GM15510 (cell line): ENCODE results near the gene SAMD8.

Source experiments
- POLR2A ChIP-seq: IDR thresholded peaks from 3 replicates; pipeline ENCODE4 v1.6.1; 2011; ENCODE audit warnings: borderline replicate concordance; ENCODE audit not compliant: insufficient read length; ENCODE audit errors: extremely low read depth

The SAMD8 gene

GRCh38 chr10:75110006-75110632 is 1.3 kb upstream of the SAMD8 start:
- no peak for TF ChIP-seq POLR2A

GRCh38 chr10:75111907-75112679 is 637 bp downstream of the SAMD8 start:
- no peak for TF ChIP-seq POLR2A

DNA sequence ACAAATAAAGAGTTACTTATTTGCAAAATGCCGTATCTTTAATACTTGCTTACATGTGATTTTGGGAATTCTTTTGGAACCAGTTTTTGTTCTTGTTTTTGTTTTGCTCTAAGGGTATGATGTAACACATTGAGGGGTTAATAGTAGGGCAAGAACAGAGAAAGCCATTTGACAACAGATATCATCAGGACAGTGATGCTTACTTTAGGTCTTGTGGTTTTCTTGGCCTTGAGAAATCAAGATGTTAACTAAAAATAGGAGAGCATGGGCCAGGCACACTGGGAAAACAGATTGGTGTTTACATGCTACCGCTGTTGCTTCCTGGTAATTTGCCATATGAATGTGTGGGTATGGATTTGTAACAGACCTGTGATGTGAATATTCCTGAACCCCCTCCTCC is 3.7 kb downstream of the SAMD8 start:
- no peak for TF ChIP-seq POLR2A

GRCh38 chr10:75117995-75118394 is 6.5 kb downstream of the SAMD8 start:
- no peak for TF ChIP-seq POLR2A

DNA sequence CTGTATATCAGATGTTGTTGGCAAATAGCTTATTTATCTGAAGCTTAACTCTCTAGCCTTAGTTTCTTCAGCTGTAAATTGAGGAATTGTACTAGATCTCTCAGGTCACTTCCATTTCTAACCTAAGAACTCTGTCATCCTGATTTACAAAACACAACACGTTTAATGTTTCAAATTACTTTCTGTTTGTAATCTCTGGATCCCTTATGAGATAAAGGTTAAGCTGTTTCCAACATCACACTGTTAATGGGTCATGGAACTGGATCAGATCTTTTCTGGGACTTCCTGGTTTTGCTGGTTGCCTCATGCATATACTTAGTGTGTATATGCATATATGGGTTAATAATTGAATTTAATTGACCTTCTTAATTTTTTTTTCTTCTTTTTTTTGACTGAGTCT is 9.9 kb downstream of the SAMD8 start:
- no peak for TF ChIP-seq POLR2A

GRCh38 chr10:75122505-75122904 is 11.0 kb downstream of the SAMD8 start:
- TF ChIP-seq POLR2A, result no peak

DNA sequence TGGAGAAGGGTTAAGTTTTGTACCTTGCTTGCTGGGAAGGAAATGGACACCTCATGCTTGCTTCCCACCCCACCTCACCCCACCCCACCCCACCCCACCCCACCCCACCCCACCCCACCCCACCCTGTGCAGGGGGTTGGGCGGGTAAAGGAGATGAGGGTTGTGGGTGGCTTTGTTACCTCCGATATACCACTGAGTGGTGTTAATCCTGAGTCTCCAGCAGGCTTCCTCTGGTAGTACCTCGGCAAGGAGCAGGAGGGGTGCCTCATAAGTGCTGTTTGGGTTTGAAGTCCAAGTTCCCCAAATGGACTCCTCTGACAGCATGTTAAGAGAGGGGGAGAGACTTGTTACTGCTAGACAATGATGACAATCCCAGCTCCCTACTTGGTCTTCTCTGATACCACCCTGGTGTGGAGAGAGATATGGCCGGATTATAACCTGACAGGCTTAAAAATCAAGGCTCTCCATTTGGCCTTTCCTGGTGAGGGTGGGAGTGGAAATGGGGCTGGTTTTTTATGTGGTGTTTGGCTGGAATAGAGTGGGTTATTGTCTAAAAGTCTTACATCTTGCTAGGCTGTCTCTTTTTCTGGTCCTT is 11.7 kb downstream of the SAMD8 start:
- no peak for TF ChIP-seq POLR2A

DNA sequence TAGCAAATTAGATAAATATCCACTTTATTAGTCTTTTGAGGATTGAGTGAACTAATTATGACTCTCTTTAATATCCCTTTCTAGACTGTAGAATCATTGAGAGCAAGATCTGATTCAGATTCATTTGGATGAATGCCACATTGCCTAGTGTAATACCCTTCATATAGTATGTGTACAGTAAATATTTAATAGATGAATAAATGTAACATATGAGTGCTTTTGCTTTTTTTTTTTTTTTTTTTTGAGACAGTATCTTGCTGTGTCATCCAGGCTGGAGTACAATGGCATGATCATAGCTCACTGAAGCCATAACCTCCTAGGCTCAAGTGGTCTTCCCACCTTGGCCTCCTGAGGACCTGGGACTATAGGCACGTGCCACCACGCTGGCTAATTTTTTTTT is 14.8 kb downstream of the SAMD8 start:
- no peak for TF ChIP-seq POLR2A

DNA sequence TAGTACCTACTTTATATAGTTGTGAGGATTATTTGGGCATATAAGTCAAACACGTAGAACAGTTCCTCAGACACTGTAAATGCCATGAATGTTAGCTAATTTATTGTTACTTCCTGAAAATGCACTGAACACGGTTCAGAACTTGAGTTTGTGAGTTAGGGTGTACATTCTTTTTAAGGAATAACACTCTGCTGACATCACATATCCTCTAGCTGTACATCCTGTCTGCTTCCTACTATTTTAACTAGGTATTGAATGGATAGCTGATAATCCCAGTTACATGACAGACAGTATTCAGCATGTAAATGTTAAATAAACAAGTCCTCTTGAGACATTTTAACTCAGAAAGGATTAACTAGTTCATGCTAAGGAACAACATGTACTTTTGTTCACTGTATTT is 16.0 kb downstream of the SAMD8 start:
- no peak for TF ChIP-seq POLR2A

DNA sequence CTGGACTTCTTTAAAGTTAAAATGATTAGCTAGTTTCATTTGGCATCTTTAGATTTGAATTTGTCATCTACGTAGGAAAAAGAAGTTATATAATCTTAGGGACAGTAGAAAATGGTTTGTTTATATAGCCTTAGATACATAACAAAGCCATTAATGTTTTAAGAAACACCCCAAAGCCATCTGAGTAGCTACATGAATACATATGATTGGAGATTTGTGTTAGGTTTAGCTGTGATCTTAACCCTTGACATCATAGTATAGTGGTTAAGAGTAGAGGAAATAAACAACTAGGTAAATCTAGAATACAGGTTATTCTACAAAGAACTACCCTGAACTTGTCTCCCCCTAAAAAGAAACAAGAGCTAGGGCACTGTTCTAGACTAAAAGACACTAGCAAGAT is 18.1 kb downstream of the SAMD8 start:
- no peak for TF ChIP-seq POLR2A

- no peak for TF ChIP-seq POLR2A
Measured at GRCh38 chr10:75136346-75136745, 24.9 kb downstream of the SAMD8 start.

GRCh38 chr10:75137533-75138438 is 26.3 kb downstream of the SAMD8 start:
- TF ChIP-seq POLR2A, result no peak

DNA sequence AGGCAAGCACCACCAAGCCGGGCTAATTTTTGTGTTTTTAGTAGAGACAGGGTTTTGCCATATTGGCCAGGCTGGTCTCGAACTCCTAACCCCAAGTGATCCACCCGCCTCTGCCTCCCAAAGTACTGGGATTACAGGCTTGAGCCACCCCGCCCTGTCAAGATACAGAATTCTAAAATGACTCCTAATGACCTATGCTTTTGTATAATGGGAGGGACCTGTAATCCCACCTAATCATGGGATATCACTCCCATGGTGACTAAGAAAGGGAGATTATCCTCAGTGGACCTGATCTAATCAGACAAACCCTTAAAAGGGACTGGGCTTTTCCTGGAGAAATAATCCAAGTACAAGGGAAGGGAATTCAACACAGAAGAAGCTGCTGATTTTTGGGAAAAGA is 28.8 kb downstream of the SAMD8 start:
- TF ChIP-seq POLR2A, result no peak

DNA sequence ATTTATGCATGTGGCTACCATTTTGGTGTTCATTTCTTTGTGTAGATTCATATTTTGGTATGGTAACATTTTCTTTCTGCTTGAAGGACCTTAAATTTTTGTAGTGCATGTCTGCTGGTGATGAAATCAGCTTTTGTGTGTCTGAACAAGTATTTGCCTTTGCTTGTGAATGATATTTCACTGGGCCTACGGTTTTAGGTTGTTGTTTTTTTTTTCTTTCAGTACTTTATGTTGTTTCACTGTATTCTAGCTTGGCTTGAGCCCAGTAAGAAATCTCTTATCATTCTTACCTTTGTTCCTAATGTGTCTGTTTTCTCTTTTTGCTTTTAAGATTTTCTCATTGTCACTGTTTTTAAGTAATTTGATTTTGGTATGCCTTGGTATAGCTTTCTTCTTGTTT is 31.9 kb downstream of the SAMD8 start:
- TF ChIP-seq POLR2A, result no peak

DNA sequence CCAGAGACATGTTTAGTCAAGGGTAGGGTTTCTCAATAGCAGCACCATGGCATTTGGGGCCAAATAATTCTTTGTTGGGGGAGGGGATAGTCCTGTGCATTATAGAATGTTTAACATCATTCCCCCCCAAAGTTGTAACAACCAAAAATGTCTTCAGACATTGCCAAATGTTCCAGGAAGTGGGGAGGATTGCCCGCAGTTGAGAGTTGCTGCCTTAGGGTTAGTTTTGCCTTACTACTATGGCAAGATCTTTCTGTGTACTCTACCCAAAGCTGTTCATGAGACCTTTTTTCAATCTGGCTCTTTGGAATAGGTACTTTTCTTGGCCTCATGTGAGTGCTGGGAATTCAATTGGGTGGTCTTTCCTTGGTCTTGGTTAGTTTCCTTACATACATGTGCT is 34.1 kb downstream of the SAMD8 start:
- TF ChIP-seq POLR2A, result no peak
